ENCODE results near the gene NFKBIE.

The NFKBIE gene

DNA sequence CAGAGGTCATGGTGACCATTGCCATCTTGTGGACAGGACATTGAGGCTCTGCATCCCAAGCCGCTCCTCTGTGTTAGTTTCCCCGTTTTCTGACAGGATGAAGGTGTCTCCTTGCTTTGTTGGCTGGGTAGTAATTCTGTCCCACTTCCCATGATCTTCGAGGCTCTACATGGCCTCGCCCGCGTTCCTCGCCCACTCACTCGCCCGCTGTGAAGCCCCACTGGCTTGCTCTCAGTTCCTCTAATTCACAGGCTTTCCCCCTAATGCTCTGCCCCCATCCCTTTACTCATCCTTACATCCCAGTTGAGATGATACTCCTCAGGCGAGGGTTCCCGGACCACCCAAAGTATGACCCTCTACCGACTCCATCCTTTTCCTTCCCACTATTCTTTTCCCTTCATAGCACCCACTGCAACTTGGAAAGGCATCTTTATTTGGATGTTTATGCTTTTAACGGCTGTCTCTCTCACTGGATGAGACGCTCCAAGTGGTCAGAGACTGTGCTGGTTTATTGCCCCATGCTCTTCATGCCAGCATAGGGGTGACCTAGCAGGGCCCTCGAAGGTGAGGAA, 7.5 kb downstream of the NFKBIE start:
- no peak for DNase-seq (ENCODE audit: low spot score)

- DNase-seq (ENCODE audit: low spot score), result peak; percentile 65
Measured at GRCh38 chr6:44257025-44257752, 8.2 kb downstream of the NFKBIE start, which contains the start of gene SLC35B2. TSS of gene SLC35B2 (minus strand) at chr6:44257528. CDS start at chr6:44257410, 118 bp downstream.

DNA sequence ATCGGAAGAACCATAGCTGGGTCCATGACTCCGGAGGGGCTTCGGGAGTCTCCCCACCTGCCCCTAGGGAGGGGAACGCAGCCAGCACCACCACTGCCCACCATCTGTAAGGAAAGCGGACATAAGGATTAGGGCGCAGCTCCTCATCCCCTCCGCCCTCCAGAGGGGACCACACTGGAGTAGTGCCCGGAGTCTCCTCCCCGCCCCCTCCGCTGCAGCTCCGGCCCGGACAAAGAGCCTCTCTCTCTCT, 8.7 kb downstream of the NFKBIE start:
- no peak for DNase-seq (ENCODE audit: low spot score)

DNA sequence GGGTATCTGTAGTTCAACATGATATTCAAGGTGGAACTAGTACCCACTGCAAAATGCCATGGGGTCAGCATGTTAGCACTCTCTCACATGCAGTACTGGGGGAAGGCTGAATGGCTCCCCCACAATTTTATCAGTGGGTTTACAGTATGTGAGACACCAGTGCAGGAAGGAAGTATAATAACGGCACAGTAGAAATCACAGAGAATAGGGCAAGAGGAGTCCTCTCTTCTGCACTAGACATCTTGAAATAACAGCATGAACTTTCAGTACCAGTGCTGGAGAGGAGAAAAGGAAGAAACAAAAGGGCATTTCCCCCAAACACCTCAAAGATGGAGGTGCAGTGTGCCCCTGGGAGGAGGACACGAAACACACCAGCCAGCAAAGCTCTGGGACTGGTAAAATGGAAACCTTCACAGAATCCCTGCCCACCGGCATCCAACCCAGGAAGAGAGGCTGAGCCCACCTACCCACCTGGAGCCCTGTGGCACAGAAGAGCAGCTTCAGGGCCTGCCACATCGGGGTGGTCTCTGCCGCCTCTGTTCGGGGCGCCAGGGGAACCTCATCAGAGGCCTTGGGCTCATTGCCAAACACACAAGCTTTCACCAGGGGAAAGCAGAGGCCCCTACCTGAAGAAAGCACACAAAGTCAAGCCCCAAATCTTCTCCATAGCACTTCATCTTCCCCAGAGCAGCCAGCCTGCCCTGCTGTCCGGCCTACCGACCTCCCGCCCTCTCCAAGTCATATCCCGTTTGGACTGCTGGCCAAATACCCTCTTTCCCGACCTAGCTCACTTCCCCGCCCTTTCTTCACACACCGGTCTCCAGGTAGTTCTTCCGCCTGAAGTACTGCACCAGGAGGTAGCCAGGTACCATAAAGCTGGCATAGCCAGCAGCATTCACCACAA, 9.2 kb downstream of the NFKBIE start:
- no peak for DNase-seq (ENCODE audit: low spot score)

GRCh38 chr6:44255105-44255808, 10.1 kb downstream of the NFKBIE start:
- DNase-seq (ENCODE audit: low spot score), result no peak

GRCh38 chr6:44254191-44255104, 10.9 kb downstream of the NFKBIE start:
- no peak for DNase-seq (ENCODE audit: low spot score)

GRCh38 chr6:44253307-44254101, 11.8 kb downstream of the NFKBIE start:
- peak; percentile 65 for DNase-seq (ENCODE audit: low spot score)

GRCh38 chr6:44251576-44252524, 13.5 kb downstream of the NFKBIE start:
- DNase-seq (ENCODE audit: low spot score), result no peak

GRCh38 chr6:44250718-44251123, 14.6 kb downstream of the NFKBIE start:
- DNase-seq (ENCODE audit: low spot score), result no peak

DNA sequence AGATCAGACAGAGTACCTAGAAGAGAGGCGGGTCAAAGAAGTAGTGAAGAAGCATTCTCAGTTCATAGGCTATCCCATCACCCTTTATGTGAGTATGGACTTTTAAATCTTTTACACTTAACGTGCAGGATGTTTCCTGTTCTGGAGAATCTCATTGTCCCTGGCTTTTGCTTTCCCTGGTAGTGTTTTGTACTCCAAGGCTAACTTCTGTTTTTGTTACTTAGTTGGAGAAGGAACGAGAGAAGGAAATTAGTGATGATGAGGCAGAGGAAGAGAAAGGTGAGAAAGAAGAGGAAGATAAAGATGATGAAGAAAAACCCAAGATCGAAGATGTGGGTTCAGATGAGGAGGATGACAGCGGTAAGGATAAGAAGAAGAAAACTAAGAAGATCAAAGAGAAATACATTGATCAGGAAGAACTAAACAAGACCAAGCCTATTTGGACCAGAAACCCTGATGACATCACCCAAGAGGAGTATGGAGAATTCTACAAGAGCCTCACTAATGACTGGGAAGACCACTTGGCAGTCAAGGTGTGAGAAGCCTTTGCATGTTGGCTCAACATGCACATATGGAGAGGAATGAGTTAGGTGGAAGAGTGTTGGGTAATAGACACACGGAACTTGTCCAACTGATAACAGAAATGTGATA, 15.2 kb downstream of the NFKBIE start:
- no peak for DNase-seq (ENCODE audit: low spot score)

DNA sequence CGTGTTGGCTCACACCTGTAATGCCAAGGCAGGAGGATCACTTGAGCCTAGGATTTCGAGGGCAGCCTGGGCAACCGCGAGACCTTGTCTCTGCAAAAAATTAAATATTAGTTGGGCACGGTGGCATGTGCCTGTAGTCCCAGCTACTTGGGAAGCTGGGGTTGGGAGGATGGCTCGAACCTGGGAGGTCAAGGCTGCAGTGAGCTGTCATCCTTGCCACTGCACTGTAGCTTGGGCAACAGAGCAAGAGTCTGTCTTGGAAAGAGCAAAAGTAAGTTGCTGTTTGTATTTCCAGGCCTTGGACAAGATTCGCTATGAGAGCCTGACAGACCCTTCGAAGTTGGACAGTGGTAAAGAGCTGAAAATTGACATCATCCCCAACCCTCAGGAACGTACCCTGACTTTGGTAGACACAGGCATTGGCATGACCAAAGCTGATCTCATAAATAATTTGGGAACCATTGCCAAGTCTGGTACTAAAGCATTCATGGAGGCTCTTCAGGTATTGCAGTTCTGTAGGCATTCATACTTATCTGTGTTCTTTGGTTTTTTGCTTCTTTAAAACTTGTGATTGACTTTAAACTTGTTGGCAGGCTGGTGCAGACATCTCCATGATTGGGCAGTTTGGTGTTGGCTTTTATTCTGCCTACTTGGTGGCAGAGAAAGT, 16.1 kb downstream of the NFKBIE start:
- DNase-seq (ENCODE audit: low spot score), result no peak

DNA sequence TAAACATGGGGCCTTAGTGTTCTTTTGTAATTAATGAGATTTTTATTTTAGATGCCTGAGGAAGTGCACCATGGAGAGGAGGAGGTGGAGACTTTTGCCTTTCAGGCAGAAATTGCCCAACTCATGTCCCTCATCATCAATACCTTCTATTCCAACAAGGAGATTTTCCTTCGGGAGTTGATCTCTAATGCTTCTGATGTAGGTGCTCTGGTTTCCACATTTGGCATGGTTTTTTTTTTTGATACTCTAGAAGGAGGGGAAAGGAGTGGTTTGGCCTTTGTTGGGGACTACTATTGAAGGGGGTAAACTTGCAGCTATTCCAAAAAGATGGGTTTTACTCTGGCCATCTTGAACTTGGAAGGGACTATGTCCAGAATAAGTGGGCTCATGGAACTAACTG, 16.8 kb downstream of the NFKBIE start:
- no peak for DNase-seq (ENCODE audit: low spot score)

GRCh38 chr6:44247338-44248302, 17.7 kb downstream of the NFKBIE start:
- DNase-seq (ENCODE audit: low spot score), result peak; percentile 93

- peak; percentile 98 for DNase-seq (ENCODE audit: low spot score)
Measured at GRCh38 chr6:44246663-44247337, 18.6 kb downstream of the NFKBIE start, which contains the start of gene HSP90AB1. TSS of gene HSP90AB1 (plus strand) at chr6:44247101. CDS start at chr6:44248630, 1,529 bp downstream.

- peak; percentile 80 for DNase-seq (ENCODE audit: low spot score)
Measured at GRCh38 chr6:44245912-44246662, 19.3 kb downstream of the NFKBIE start.

All from CD4-positive, alpha-beta T cell treated with Interleukin-2 at 100 ng/mL for 4 hours (primary cell).